Liver (tissue), 3 donors: ENCODE measurements around the gene TRIO.

Experiments used
- GABPA ChIP-seq, 2 donors: IDR thresholded peaks in 1 of 2; conservative IDR thresholded peaks in 1 of 2; 2 replicates each; pipeline ENCODE4 v1.6.1; 2016; ENCODE audit warnings: antibody characterized with exemption in 2 of 2, mild to moderate bottlenecking in 1 of 2, moderate library complexity in 1 of 2
- RAD21 ChIP-seq, 2 donors: IDR thresholded peaks; 2 replicates each; pipeline ENCODE4 v1.6.1; 2016; ENCODE audit warnings: antibody characterized with exemption in 2 of 2, mild to moderate bottlenecking in 2 of 2
- REST ChIP-seq: IDR thresholded peaks from 2 replicates; pipeline ENCODE4 v1.6.1; 2016; ENCODE audit warnings: antibody characterized with exemption, mild to moderate bottlenecking
- RXRA ChIP-seq, 2 donors: IDR thresholded peaks; 2 replicates each; pipeline ENCODE4 v1.6.1; 2017 to 2018; ENCODE audit warnings: antibody characterized with exemption in 2 of 2, mild to moderate bottlenecking in 1 of 2
- SP1 ChIP-seq: IDR thresholded peaks from 2 replicates; pipeline ENCODE4 v1.6.1; 2018; ENCODE audit warnings: antibody characterized with exemption, mild to moderate bottlenecking
- TF ChIP-seq, protein P1 (sequence below): fragments of 150-350 bp; IDR thresholded peaks from 2 replicates; pipeline ENCODE4 v1.5.1; 2017; ENCODE audit warnings: improper control_type of control experiment, low read depth, low read length; ENCODE audit not compliant: missing input control
- TF ChIP-seq, protein P2 (sequence below): IDR thresholded peaks from 2 replicates; pipeline ENCODE4 v1.6.1; 2016; ENCODE audit warnings: antibody characterized with exemption
- donor health status: healthy.
- donor health status: healthy.

DNA sequence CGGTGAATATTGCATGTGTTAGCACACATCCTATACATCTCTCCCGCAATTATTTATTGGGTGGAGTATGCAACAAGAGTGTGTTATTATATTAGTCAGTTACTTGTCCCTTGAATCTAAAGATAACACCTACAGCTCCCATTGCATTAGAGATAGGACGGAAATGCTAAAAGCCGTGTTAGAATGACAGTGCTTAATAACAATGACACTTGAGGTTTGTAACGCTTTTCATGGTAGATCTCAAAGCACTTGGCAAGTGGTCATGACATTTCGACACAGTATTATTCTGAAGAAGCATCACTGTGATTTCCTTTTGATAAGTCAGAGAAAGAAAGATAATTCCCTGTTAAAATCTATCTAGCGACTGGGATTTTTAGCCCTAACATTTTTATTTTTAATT is 33.4 kb upstream of the TRIO start:
- TF ChIP-seq, protein P1, sequence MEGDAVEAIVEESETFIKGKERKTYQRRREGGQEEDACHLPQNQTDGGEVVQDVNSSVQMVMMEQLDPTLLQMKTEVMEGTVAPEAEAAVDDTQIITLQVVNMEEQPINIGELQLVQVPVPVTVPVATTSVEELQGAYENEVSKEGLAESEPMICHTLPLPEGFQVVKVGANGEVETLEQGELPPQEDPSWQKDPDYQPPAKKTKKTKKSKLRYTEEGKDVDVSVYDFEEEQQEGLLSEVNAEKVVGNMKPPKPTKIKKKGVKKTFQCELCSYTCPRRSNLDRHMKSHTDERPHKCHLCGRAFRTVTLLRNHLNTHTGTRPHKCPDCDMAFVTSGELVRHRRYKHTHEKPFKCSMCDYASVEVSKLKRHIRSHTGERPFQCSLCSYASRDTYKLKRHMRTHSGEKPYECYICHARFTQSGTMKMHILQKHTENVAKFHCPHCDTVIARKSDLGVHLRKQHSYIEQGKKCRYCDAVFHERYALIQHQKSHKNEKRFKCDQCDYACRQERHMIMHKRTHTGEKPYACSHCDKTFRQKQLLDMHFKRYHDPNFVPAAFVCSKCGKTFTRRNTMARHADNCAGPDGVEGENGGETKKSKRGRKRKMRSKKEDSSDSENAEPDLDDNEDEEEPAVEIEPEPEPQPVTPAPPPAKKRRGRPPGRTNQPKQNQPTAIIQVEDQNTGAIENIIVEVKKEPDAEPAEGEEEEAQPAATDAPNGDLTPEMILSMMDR, result no peak
- no peak for TF ChIP-seq RXRA (IDR thresholded peaks at IDR 0.05)
- no peak for TF ChIP-seq REST
- TF ChIP-seq, protein P2, sequence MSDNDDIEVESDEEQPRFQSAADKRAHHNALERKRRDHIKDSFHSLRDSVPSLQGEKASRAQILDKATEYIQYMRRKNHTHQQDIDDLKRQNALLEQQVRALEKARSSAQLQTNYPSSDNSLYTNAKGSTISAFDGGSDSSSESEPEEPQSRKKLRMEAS, result no peak
- no peak for TF ChIP-seq RAD21 (IDR thresholded peaks at IDR 0.05)
- no peak for TF ChIP-seq GABPA (IDR thresholded peaks at IDR 0.05 in 1 of 2, conservative IDR thresholded peaks at IDR 0.05 in 1 of 2)
- TF ChIP-seq SP1, result no peak
